SJCRH30 (cell line): ENCODE measurements around the gene RNF4. TPM values are rescaled to one million over a fixed set of nuclear protein-coding genes. Genes with fewer than 3 reads are reported as not detected.
"Not testable (repeated sequence)": the region's sequence is repeated elsewhere in the genome, so short reads cannot be mapped to it uniquely, and the experiment has no call there.

Source experiments
- DNase-seq, 2 experiments: peaks; one replicate each; pipeline ENCODE4 v3.0.0-alpha.2; 2015 to 2020
- H3K27ac ChIP-seq: fragments of 250-450 bp; sonication (Bioruptor Pico); 2 replicates; pipeline ENCODE4 v1.5.1; 2020; ENCODE audit warnings: mild to moderate bottlenecking, moderate library complexity
- H3K27me3 ChIP-seq: fragments of 250-450 bp; sonication (Bioruptor Pico); 2 replicates; pipeline ENCODE4 v1.5.1; 2020; ENCODE audit warnings: mild to moderate bottlenecking, moderate library complexity
- H3K36me3 ChIP-seq: fragments of 250-450 bp; sonication (Bioruptor Pico); 2 replicates; pipeline ENCODE4 v1.5.1; 2020; ENCODE audit warnings: mild to moderate bottlenecking, moderate library complexity
- H3K4me1 ChIP-seq: fragments of 250-450 bp; sonication (Bioruptor Pico); 2 replicates; pipeline ENCODE4 v1.5.1; 2020; ENCODE audit warnings: mild to moderate bottlenecking, moderate library complexity
- H3K4me3 ChIP-seq: fragments of 250-450 bp; sonication (Bioruptor Pico); 2 replicates; pipeline ENCODE4 v1.5.1; 2020; ENCODE audit warnings: mild to moderate bottlenecking, moderate library complexity
- H3K9me3 ChIP-seq: fragments of 250-450 bp; sonication (Bioruptor Pico); replicated peaks from 2 replicates; pipeline ENCODE4 v1.5.1; 2020; ENCODE audit warnings: mild to moderate bottlenecking, moderate library complexity
- total RNA-seq: library from RNA; depleted of rRNA; stranded (reverse); fragments of >200 nt; shearing (Covaris generic); gene quantifications from 2 replicates; pipeline ENCODE4 v1.2.3, GENCODE V29; 2014; rRNA removed

RNF4 gene
- total RNA-seq, 1 experiment from 2014 or later, result 71.2 TPM

GRCh38 chr4:2543580-2544191 lies 74.8 kb downstream of the RNF4 start:
- peaks cover 13% of the 10 kb centered on the region for H3K36me3 ChIP-seq
- H3K27me3 ChIP-seq, H3K4me1 ChIP-seq, DNase-seq, H3K4me3 ChIP-seq, H3K27ac ChIP-seq, H3K9me3 ChIP-seq: not testable (repeated sequence)

GRCh38 chr4:2545321-2546013 lies 76.6 kb downstream of the RNF4 start:
- Histone ChIP-seq H3K9me3 (no peaks in the 10 kb centered on the region), H3K4me3 (no peak overlapping the region), H3K27ac (no peak overlapping the region), H3K27me3 (no peaks in the 10 kb centered on the region), H3K4me1 (no peaks in the 10 kb centered on the region), H3K36me3 (peaks cover 11% of the 10 kb centered on the region)
- DNase-seq, result no peak

- Histone ChIP-seq H3K9me3 (no peaks in the 10 kb centered on the region), H3K4me1 (no peaks in the 10 kb centered on the region), H3K36me3 (peaks cover 11% of the 10 kb centered on the region), H3K27ac (no peak overlapping the region), H3K4me3 (no peak overlapping the region), H3K27me3 (no peaks in the 10 kb centered on the region)
- no peak for DNase-seq
Observed at GRCh38 chr4:2546286-2546823, 77.4 kb downstream of the RNF4 start.

GRCh38 chr4:2546961-2547691 lies 78.2 kb downstream of the RNF4 start:
- H3K27ac ChIP-seq, H3K4me1 ChIP-seq, H3K9me3 ChIP-seq, DNase-seq, H3K27me3 ChIP-seq, H3K4me3 ChIP-seq: not testable (repeated sequence)
- H3K36me3 ChIP-seq, result peaks cover 11% of the 10 kb centered on the region

- no peak overlapping the region for H3K4me3 ChIP-seq
- peaks cover 3% of the 10 kb centered on the region for H3K36me3 ChIP-seq
- no peaks in the 10 kb centered on the region for H3K27me3 ChIP-seq
- H3K27ac ChIP-seq, result no peak overlapping the region
- no peaks in the 10 kb centered on the region for H3K4me1 ChIP-seq
- no peak for DNase-seq
- H3K9me3 ChIP-seq, result no peaks in the 10 kb centered on the region
Observed at GRCh38 chr4:2551118-2551517, 82.2 kb downstream of the RNF4 start.

GRCh38 chr4:2552806-2553205 lies 83.9 kb downstream of the RNF4 start:
- Histone ChIP-seq H3K36me3 (peaks cover 3% of the 10 kb centered on the region; the same call in 1 of the 2 replicates), H3K27ac (no peak overlapping the region), H3K4me3 (no peak overlapping the region), H3K9me3 (no peaks in the 10 kb centered on the region), H3K4me1 (no peaks in the 10 kb centered on the region), H3K27me3 (no peaks in the 10 kb centered on the region)
- no peak for DNase-seq

GRCh38 chr4:2558301-2558700 lies 89.4 kb downstream of the RNF4 start:
- Histone ChIP-seq H3K27me3 (no peaks in the 10 kb centered on the region), H3K36me3 (peaks cover 10% of the 10 kb centered on the region; the same call in 1 of the 2 replicates), H3K27ac (no peak overlapping the region), H3K4me1 (no peaks in the 10 kb centered on the region), H3K9me3 (no peaks in the 10 kb centered on the region), H3K4me3 (no peak overlapping the region)
- no peak for DNase-seq

GRCh38 chr4:2560167-2560566 lies 91.3 kb downstream of the RNF4 start:
- H3K4me1 ChIP-seq, result no peaks in the 10 kb centered on the region
- H3K9me3 ChIP-seq, result no peaks in the 10 kb centered on the region
- no peak overlapping the region for H3K4me3 ChIP-seq
- H3K27ac ChIP-seq, result no peak overlapping the region
- no peak for DNase-seq
- no peaks in the 10 kb centered on the region for H3K27me3 ChIP-seq
- peaks cover 18% of the 10 kb centered on the region for H3K36me3 ChIP-seq

Other genes starting within 250 kb of the RNF4 start
- 25.0 and 29.1 TPM in 2 replicates for gene HAUS3, start 227.0 kb upstream of the RNF4 start, total RNA-seq
- gene POLN, start 227.0 kb upstream of the RNF4 start, total RNA-seq, result 1.3 and 1.4 TPM in 2 replicates
- gene MXD4, start 207.0 kb upstream of the RNF4 start, total RNA-seq, result 5.7 and 7.1 TPM in 2 replicates
- gene ZFYVE28, start 50.5 kb upstream of the RNF4 start, total RNA-seq, result 0.15 TPM in 1 of 2 replicates, not detected in the other
- gene CFAP99, start 50.2 kb upstream of the RNF4 start, total RNA-seq, result not detected in 2 replicates
- 18.4 and 20.4 TPM in 2 replicates for gene FAM193A, start 67.5 kb downstream of the RNF4 start, total RNA-seq